ENCODE results near the gene FLYWCH2. TPM values are rescaled to one million over a fixed set of nuclear protein-coding genes. Genes with fewer than 3 reads are reported as not detected.

The FLYWCH2 gene
- total RNA-seq, 2 experiments from 2014 or later, result 7.8 to 8.1 TPM

GRCh38 chr16:2846511-2847310 is 36.3 kb upstream of the FLYWCH2 start:
- DNase-seq (no peak), ATAC-seq (ENCODE audit: poor library complexity) (no peak)
- TF ChIP-seq CTCF (IDR thresholded peaks at IDR 0.05), result no peak
- ChIA-PET POLR2A (no interaction called here), CTCF (no interaction called here)
- H3K9me3 Mint-ChIP-seq, result no peaks in the 10 kb centered on the region
- Histone ChIP-seq H3K27me3 (ENCODE audit: control insufficient read depth in 1 of 2, insufficient read depth in 2 of 2, low read length in 2 of 2) (no peaks in the 10 kb centered on the region), H3K9me3 (ENCODE audit: control insufficient read depth in 1 of 2, insufficient read depth in 1 of 2, low read length in 2 of 2) (peaks cover 0 to 9% of the 10 kb centered on the region in 2 experiments), H3K36me3 (ENCODE audit: insufficient read depth, low read length) (no peaks in the 10 kb centered on the region), H3K4me3 (ENCODE audit: low read length) (no peak overlapping the region), H3K4me1 (ENCODE audit: insufficient read depth, low read length) (peaks cover 14% of the 10 kb centered on the region), H3K27ac (ENCODE audit: low read depth in 1 of 2, low read length in 2 of 2) (no peak overlapping the region)
- H3K36me3 Mint-ChIP-seq (ENCODE audit: low read depth), result no peaks in the 10 kb centered on the region
- peaks cover 6% of the 10 kb centered on the region for H3K27me3 Mint-ChIP-seq
- H3K4me3 Mint-ChIP-seq, result no peak overlapping the region
- peaks cover 7% of the 10 kb centered on the region for H3K4me1 Mint-ChIP-seq (ENCODE audit: low read depth)
- no peak overlapping the region for H3K27ac Mint-ChIP-seq
- intact Hi-C loops (cut with DNase I, micrococcal nuclease), result no loop called here

- Mint-ChIP-seq H3K4me3 (no peak overlapping the region), H3K27me3 (peaks cover 8% of the 10 kb centered on the region), H3K27ac (no peak overlapping the region), H3K9me3 (no peaks in the 10 kb centered on the region), H3K4me1 (ENCODE audit: low read depth) (no peaks in the 10 kb centered on the region), H3K36me3 (ENCODE audit: low read depth) (no peaks in the 10 kb centered on the region)
- ATAC-seq (ENCODE audit: poor library complexity), result no peak
- Histone ChIP-seq H3K4me3 (ENCODE audit: low read length) (no peak overlapping the region), H3K27ac (ENCODE audit: low read depth in 1 of 2, low read length in 2 of 2) (no peak overlapping the region), H3K9me3 (ENCODE audit: control insufficient read depth in 1 of 2, insufficient read depth in 1 of 2, low read length in 2 of 2) (peaks cover under 1 to 10% of the 10 kb centered on the region in 2 experiments), H3K36me3 (ENCODE audit: insufficient read depth, low read length) (no peaks in the 10 kb centered on the region), H3K27me3 (ENCODE audit: control insufficient read depth in 1 of 2, insufficient read depth in 2 of 2, low read length in 2 of 2) (no peaks in the 10 kb centered on the region), H3K4me1 (ENCODE audit: insufficient read depth, low read length) (peaks cover 3% of the 10 kb centered on the region)
- CTCF ChIA-PET, result no interaction called here
- TF ChIP-seq CTCF (IDR thresholded peaks at IDR 0.05), result no peak
- DNase-seq, result no peak
- intact Hi-C loops (cut with DNase I, micrococcal nuclease), result no loop called here
- POLR2A ChIA-PET, result no interaction called here
Measured at GRCh38 chr16:2848933-2849725, 33.9 kb upstream of the FLYWCH2 start.

GRCh38 chr16:2852003-2852730 is 30.8 kb upstream of the FLYWCH2 start:
- Mint-ChIP-seq H3K27me3 (peaks cover 14% of the 10 kb centered on the region), H3K4me1 (ENCODE audit: low read depth) (no peaks in the 10 kb centered on the region), H3K36me3 (ENCODE audit: low read depth) (no peaks in the 10 kb centered on the region), H3K9me3 (peaks cover 3% of the 10 kb centered on the region), H3K27ac (no peak overlapping the region), H3K4me3 (no peak overlapping the region)
- Histone ChIP-seq H3K4me1 (ENCODE audit: insufficient read depth, low read length) (peaks cover 6% of the 10 kb centered on the region), H3K27ac (ENCODE audit: low read depth in 1 of 2, low read length in 2 of 2) (no peak overlapping the region), H3K9me3 (ENCODE audit: control insufficient read depth in 1 of 2, insufficient read depth in 1 of 2, low read length in 2 of 2) (peaks cover 7 to 20% of the 10 kb centered on the region in 2 experiments), H3K4me3 (ENCODE audit: low read length) (no peak overlapping the region), H3K36me3 (ENCODE audit: insufficient read depth, low read length) (no peaks in the 10 kb centered on the region), H3K27me3 (ENCODE audit: control insufficient read depth in 1 of 2, insufficient read depth in 2 of 2, low read length in 2 of 2) (no peaks in the 10 kb centered on the region)
- intact Hi-C loops (cut with DNase I, micrococcal nuclease), result no loop called here
- DNase-seq, result no peak
- ChIA-PET CTCF (no interaction called here), POLR2A (no interaction called here)
- no peak for ATAC-seq (ENCODE audit: poor library complexity)
- TF ChIP-seq CTCF (IDR thresholded peaks at IDR 0.05), result no peak

Measured in CD4-positive, alpha-beta T cell (primary cell).